A204.1 (cell line): Measurements from ENCODE around the gene TNFSF9.
A peak's percentile ranks its signal among the peaks of the same experiment; 100 is the strongest.
"Not testable (repeated sequence)": the region's sequence is repeated elsewhere in the genome, so short reads cannot be mapped to it uniquely, and the experiment has no call there.

ENCODE experiments used
- FAIRE-seq: peaks from 2 replicates; lab custom pipeline; 2012; peaks lifted over from hg19 to GRCh38; lab: Jason Lieb, UNC

TNFSF9 gene

GRCh38 chr19:6532244-6532999 is 1.6 kb downstream of the TNFSF9 start:
- FAIRE-seq = no peak

GRCh38 chr19:6533000-6533328 is 2.1 kb downstream of the TNFSF9 start:
- FAIRE-seq = no peak

GRCh38 chr19:6533746-6534418 is 3.1 kb downstream of the TNFSF9 start:
- FAIRE-seq = no peak

GRCh38 chr19:6534451-6535093 is 3.7 kb downstream of the TNFSF9 start:
- FAIRE-seq = no peak

DNA sequence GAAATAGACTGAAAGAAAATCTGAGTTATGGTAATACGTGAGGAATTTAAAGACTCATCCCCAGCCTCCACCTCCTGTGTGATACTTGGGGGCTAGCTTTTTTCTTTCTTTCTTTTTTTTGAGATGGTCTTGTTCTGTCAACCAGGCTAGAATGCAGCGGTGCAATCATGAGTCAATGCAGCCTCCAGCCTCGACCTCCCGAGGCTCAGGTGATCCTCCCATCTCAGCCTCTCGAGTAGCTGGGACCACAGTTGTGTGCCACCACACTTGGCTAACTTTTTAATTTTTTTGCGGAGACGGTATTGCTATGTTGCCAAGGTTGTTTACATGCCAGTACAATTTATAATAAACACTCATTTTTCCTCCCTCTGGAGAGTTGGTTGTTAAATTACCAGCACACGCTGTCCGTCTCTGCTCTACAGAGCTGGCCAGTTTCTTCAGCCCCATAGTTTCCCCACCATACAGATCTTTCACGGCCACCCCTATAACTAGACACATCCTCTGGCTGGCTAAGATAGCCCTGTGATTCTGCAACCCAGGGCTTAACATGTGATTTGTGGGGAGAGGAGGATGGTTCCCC is 4.8 kb downstream of the TNFSF9 start:
- no peak for FAIRE-seq

DNA sequence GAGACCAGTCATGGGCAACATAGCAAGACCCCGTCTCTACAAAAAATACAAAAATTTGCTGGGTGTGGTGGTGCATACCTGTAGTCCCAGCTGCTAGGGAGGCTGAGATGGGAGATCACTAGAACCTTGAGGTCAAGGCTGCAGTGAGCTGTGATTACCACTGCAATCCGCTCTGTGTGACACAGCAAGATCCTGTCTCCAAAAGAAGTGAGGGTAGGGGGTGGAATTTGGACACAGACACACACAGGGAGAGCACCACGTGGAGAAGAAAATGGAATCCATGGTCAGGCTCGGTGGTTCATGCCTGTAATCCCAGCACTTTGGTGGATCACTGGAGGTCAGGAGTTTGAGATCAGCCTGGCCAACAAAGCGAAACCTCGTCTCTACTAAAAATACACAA is 8.7 kb downstream of the TNFSF9 start:
- FAIRE-seq = no peak

DNA sequence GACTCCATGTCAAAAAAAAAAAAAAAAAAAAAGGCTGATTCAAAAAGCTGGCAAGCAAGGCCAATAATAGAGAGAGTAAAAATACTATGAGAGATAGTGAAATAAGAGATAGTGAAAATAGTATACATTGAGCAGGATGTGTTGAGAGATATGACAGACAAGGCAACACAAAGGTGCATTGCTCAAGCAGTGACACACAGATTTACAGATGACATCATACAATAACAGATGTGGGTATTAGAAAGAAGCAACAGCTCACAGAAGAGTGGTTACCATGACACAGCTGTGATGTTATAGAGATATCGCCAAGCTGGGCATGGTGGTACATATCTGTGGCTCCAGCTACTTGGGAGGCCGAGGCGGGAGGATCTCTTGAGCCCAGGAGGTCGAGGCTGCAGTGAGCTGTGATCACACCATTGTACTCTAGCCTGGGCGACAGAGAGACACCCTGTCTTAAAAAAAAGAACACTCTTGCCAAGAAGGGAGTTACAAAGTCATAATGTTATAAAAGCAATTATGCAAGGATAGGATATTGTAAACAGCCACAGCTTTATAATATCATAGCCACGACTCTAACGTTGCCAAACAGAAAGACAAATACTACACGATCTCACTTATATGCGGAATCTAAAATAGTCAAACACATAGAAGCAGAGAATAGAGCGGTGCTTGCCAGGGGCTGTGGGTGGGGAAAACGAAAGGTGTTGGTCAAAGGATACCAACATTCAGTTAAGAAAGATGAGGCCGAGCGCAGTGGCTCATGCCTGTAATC is 10.3 kb downstream of the TNFSF9 start:
- FAIRE-seq = no peak

GRCh38 chr19:6543866-6544347 is 13.1 kb downstream of the TNFSF9 start:
- FAIRE-seq = no peak

DNA sequence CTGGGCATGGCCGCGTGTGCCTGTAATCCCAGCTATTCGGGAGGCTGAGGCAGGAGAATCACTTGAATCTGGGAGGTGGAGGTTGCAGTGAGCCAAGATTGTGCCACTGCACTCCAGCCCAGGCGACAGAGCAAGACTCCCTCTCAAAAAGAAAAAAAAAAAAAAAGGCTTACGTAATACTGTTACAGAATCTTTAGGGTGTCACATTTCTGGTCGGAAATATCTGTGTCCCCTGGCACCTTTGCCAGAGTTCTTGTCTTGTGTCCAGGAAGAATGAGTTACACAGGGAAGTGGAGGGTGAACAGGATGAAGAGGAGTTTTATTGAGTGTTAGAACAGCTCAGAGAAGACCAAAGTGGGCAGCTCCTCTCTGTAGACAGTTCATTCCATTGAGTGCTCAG is 19.9 kb downstream of the TNFSF9 start:
- not testable (repeated sequence) for FAIRE-seq

DNA sequence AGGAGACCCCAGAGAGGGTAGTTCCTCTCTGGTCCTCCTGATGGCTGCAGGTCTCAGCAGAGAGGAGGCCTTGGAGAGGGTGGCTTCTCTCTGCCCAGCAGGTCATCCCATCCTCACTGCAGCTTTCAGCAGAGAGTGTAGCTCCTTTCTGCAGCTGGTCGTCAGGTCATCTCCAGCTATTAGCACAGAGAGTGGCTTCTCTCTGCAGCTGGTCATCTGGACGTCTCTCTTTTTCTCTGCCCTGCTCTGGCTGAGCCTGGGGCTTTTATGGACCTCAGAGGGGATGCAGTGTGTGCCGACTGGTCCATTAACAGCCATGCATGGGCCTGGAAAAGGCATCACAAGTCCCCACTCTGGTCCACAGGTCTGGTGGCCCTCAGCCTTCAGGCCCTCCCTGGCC is 20.3 kb downstream of the TNFSF9 start:
- FAIRE-seq = no peak

DNA sequence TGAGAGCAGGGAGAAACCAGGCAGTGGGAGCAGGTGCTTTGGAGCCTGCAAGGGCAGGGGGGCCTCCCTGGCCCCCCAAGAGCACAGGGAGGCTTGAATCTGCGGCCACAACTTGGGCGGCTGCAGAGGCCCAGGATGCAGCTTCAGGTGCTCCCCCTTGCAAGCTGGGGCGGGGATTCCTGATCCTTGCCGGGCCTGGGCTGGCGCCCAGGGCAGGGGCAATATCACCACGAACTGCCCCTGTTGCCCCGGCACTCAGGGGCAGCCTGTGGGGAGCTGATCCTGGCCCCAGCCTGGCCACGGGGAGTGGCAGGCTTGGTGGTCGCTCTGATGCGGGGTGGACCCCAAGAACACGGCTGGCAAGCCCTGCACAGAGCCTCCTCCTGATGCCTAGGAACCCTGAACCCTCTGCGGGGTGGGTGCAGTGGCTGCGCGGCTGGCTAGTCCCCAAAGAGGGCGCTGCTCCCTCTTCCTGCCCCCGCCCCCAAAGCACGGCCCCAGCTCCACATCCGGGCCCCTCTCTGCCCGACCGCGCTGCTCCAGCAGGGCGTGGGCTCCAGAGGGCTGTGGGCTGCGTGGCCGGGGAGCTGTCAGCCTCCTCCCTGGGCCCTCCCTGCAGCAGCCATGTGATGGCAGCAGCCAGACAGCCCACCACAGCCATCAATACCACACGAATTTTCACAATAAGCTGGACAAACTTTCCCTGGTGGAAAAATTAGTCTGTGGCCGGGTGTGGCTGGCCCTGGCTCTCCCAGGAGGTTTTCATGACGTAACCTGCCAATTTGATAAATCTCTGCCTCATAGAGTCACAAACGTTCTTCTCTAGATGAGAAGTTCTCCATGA is 21.0 kb downstream of the TNFSF9 start:
- no peak for FAIRE-seq

- no peak for FAIRE-seq
These were observed 25.2 kb downstream of the TNFSF9 start for GRCh38 chr19:6556043-6556449.

GRCh38 chr19:6556480-6557195 is 25.8 kb downstream of the TNFSF9 start:
- FAIRE-seq = no peak

GRCh38 chr19:6562437-6562836 is 31.6 kb downstream of the TNFSF9 start:
- peak; percentile 83 for FAIRE-seq

DNA sequence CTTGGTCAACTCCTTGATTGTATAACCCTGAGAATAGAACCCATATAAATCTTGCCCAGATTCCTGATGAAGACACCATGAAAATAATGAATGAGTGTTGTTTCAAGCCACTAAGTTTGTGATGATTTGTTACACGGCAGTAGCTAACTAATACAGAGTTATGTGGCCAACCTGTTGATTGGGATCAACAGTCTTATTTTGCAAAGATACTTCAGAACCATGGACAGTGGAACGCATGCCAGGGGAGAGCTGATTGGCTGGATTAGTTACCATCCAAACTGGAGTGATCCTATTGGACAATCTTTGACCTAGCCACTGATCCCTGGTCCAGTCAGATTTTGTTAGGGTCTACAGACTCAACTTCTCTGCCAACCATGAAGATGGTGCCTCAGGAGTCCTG is 33.6 kb downstream of the TNFSF9 start:
- FAIRE-seq = no peak

GRCh38 chr19:6566727-6567126 is 35.9 kb downstream of the TNFSF9 start:
- not testable (repeated sequence) for FAIRE-seq

DNA sequence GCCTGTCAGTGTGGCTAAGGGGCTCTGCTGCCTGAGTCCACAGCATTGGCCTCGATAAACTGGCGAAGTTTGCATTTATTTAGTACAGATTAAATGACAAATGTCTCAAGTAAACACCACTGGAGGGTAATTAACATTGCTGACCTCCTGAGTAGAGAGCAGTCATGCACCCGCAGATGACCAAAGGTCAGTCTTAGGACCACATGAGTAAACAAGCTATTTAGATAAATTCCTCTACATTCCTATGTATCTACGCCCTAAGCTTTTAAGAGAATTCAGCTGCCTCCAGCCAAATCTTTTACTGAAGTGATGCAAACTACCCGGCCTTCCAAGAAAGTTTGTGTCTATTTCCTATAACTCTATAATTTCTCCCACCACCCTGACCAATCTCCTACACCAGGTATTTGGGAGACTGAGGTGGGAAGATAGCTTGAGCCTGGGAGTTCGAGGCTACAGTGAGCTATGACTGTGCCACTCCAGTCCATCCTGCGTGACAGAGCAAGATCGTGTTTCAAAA is 37.2 kb downstream of the TNFSF9 start:
- FAIRE-seq = no peak

DNA sequence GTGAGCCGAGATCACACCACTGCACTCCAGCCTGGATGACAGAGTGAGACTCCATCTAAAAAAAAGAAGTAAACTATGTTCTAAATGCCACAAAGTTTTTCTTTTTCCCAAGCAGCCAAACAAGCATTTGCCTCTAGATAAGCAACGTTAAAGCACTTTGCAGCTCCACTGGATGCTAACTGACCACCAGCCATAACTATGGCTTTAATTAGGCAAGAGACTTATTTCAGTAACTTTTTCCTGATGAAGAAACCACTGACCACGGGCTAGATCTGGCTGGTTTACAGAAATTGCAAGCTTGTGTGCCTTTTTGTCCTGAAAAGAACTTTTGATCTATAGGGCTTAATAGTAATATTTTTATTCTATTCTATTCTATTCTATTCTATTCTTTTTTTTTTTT is 38.0 kb downstream of the TNFSF9 start:
- FAIRE-seq = no peak

- no peak for FAIRE-seq
These were observed 39.9 kb downstream of the TNFSF9 start for GRCh38 chr19:6570764-6571163.

GRCh38 chr19:6571167-6571566 is 40.3 kb downstream of the TNFSF9 start:
- FAIRE-seq = no peak
